Loucy (cell line): ENCODE data around the gene ERP44.

Experiments
- CTCF ChIP-seq: fragments of 200-600 bp; sonication (generic); conservative IDR thresholded peaks from 2 replicates; pipeline ENCODE4 v1.5.1; 2014; ENCODE audit warnings: mild to moderate bottlenecking, antibody characterized with exemption, low read length
- EZH2phosphoT487 ChIP-seq: fragments of 200-600 bp; IDR thresholded peaks from 2 replicates; pipeline ENCODE4 v1.6.1; 2018; ENCODE audit warnings: antibody characterized with exemption, mild to moderate bottlenecking, moderate library complexity, borderline replicate concordance

DNA sequence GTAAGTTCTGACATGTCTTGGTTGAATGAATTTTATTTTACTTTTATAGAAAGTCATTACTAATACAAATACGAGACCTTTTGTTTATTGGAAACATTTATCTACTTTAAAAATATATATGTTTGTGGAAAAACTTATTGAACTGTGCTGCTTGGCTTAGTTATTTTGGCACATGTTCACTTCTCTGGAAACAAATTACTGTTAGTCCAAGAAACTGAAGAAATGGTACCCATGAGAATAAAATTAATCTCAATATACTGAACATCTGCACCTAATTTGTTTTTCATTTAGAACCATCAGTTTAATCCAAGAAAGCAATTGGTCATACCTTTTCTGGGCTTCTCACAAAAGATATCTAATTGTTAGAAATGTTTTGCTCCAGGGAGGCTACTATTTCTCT, 32.4 kb upstream of the ERP44 start:
- TF ChIP-seq CTCF: no peak
- TF ChIP-seq EZH2phosphoT487: no peak
